GM19023 (cell line): ENCODE measurements around the gene SLAMF9.
"Not testable (repeated sequence)": the region's sequence is repeated elsewhere in the genome, so short reads cannot be mapped to it uniquely, and the experiment has no call there.

Experiments
- ATAC-seq: cut with Tn5 transposase; IDR thresholded peaks from one replicate; pipeline ENCODE4 v1.9.1; 2021; ENCODE audit warnings: mild to moderate bottlenecking, moderate library complexity; ENCODE audit not compliant: unreplicated experiment

SLAMF9 gene

GRCh38 chr1:159904036-159904435 lies 50.0 kb downstream of the SLAMF9 start:
- ATAC-seq = not testable (repeated sequence)

DNA sequence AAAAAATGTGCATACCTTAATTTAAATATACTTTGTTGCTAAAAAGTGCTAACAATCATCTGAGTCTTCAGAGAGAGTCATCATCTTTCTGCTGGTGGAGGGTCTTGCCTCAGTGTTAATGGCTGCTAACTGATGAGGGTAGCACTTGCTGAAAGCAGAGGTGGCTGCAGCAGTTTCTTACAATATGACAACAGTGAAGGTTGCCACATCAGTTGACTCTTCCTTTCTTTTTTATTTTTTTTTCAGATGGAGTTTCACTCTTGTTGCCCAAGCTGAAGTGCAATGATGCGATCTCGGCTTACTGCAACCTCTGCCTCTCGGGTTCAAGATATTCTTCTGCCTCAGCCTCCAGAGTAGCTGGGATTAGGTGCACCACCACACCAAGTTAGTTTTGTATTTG lies 51.5 kb downstream of the SLAMF9 start:
- no peak for ATAC-seq
